HCT116 (cell line): ENCODE data around the gene RLF. TPM values are rescaled to one million over a fixed set of nuclear protein-coding genes. Genes with fewer than 3 reads are reported as not detected.

Experiments used
- ATAC-seq: fragments of 200-7000 bp; cut with Tn5 transposase; 2 replicates; pipeline ENCODE4 v1.9.1; 2020; ENCODE audit warnings: mild to moderate bottlenecking, moderate library complexity
- BruUV-seq: library from RNA; stranded (reverse); fragments of 400-500 nt; replicated peaks from 2 replicates; lab custom pipeline; 2021; lab: Mats Ljungman, UMichigan
- CTCF ChIA-PET: fragments of 300-600 bp; sonication (Branson Sonifier 250); formaldehyde crosslinking; loops from one replicate; lab custom pipeline; 2021; ENCODE audit warnings: antibody characterized with exemption; lab: Charles Lee
- POLR2A ChIA-PET: fragments of 300-600, 350-600 bp; sonication (Branson Sonifier 250); formaldehyde crosslinking; loops from one replicate; lab custom pipeline; 2021; ENCODE audit warnings: antibody characterized with exemption; lab: Charles Lee
- RAD21 ChIA-PET, 2 experiments: fragments of 300-600 bp; sonication (Branson Sonifier 250); formaldehyde crosslinking; loops; one replicate each; lab custom pipeline; 2023; ENCODE audit warnings: low total read pairs in 2 of 2; ENCODE audit not compliant: uncharacterized antibody in 2 of 2, unreplicated experiment in 2 of 2, low non-redundant PET in 1 of 2; lab: Charles Lee
- DNase-seq: peaks from one replicate; pipeline ENCODE4 v3.0.0-alpha.2; 2010; ENCODE audit warnings: low read depth, low spot score
- H2AFZ ChIP-seq: fragments of 200-600 bp; shearing (Covaris generic), sonication (generic); 2 replicates; pipeline ENCODE4 v1.6.1; 2017; ENCODE audit warnings: low read depth, mixed run types, mixed read lengths, antibody characterized with exemption, low read length; ENCODE audit not compliant: poor library complexity, severe bottlenecking
- H3K27ac ChIP-seq: 2 replicates; pipeline ENCODE4 v1.5.1; 2012; ENCODE audit warnings: low read depth, low read length
- H3K27me3 ChIP-seq: fragments of 200-600 bp; sonication (generic); 2 replicates; pipeline ENCODE4 v1.6.1; 2016; ENCODE audit warnings: mixed run types, low read length, mixed read lengths; ENCODE audit not compliant: insufficient read depth
- H3K36me3 ChIP-seq, 2 experiments: fragments of 200-500 bp in 1 of 2; fragments of 200-600 bp in 1 of 2; sonication (Bioruptor generic) in 1 of 2; sonication (generic) in 1 of 2; 2 replicates each; pipeline versions ENCODE4 v1.5.1 to v1.6.1; 2014 to 2016; ENCODE audit warnings: low read length in 2 of 2, inconsistent platforms in 1 of 2, mixed read lengths in 1 of 2, mixed run types in 1 of 2; ENCODE audit not compliant: insufficient read depth in 2 of 2, control insufficient read depth in 1 of 2
- H3K4me1 ChIP-seq, 2 experiments: fragments of 200-600 bp in 1 of 2; sonication (generic) in 1 of 2; 2 replicates each; pipeline versions ENCODE4 v1.5.1 to v1.6.1; 2012 to 2017; ENCODE audit warnings: low read length in 2 of 2, inconsistent platforms in 1 of 2, mild to moderate bottlenecking in 1 of 2, mixed read lengths in 1 of 2, mixed run types in 1 of 2, moderate library complexity in 1 of 2; ENCODE audit not compliant: insufficient read depth in 2 of 2, control insufficient read depth in 1 of 2
- H3K4me2 ChIP-seq: fragments of 200-600 bp; sonication (generic); 2 replicates; pipeline ENCODE4 v1.6.1; 2017; ENCODE audit warnings: mixed run types, low read length, mixed read lengths
- H3K4me3 ChIP-seq, 2 experiments: fragments of 200-600 bp in 1 of 2; sonication (generic) in 1 of 2; replicated peaks in 1 of 2; 2 replicates each; pipeline ENCODE4 v1.5.1; 2011 to 2016; ENCODE audit warnings: low read length in 2 of 2, control low read depth in 1 of 2, low read depth in 1 of 2, mild to moderate bottlenecking in 1 of 2, mixed read lengths in 1 of 2, mixed run types in 1 of 2
- H3K79me2 ChIP-seq: fragments of 200-600 bp; sonication (generic); 2 replicates; pipeline ENCODE4 v1.6.1; 2017; ENCODE audit warnings: mild to moderate bottlenecking, mixed run types, low read length, moderate library complexity, mixed read lengths; ENCODE audit not compliant: insufficient read depth
- H3K9ac ChIP-seq: fragments of 200-600 bp; sonication (generic); 2 replicates; pipeline ENCODE4 v1.6.1; 2016; ENCODE audit warnings: low read length, mixed read lengths
- H3K9me2 ChIP-seq: fragments of 200-600 bp; sonication (generic), shearing (Covaris generic); 2 replicates; pipeline ENCODE4 v1.6.1; 2017; ENCODE audit warnings: mixed run types, mild to moderate bottlenecking, moderate library complexity; ENCODE audit not compliant: insufficient read depth
- H3K9me3 ChIP-seq, 2 experiments: fragments of 200-500 bp in 1 of 2; fragments of 200-600 bp in 1 of 2; sonication (Bioruptor generic) in 1 of 2; sonication (generic) in 1 of 2; 2 replicates each; pipeline ENCODE4 v1.6.1; 2014 to 2017; ENCODE audit warnings: low read length in 2 of 2, mixed read lengths in 2 of 2, inconsistent platforms in 1 of 2, low read depth in 1 of 2, mild to moderate bottlenecking in 1 of 2, mixed run types in 1 of 2, moderate library complexity in 1 of 2; ENCODE audit not compliant: control insufficient read depth in 1 of 2, insufficient read depth in 1 of 2
- H4K20me1 ChIP-seq: fragments of 200-600 bp; sonication (generic), shearing (Covaris generic); 2 replicates; pipeline ENCODE4 v1.6.1; 2017; ENCODE audit warnings: mixed run types, mild to moderate bottlenecking, moderate library complexity; ENCODE audit not compliant: insufficient read depth
- CEBPB ChIP-seq: IDR thresholded peaks from 2 replicates; pipeline ENCODE4 v1.6.1; 2012; ENCODE audit warnings: low read depth
- EGR1 ChIP-seq: IDR thresholded peaks from 2 replicates; pipeline ENCODE4 v1.6.1; 2012; ENCODE audit warnings: low read depth
- ELF1 ChIP-seq: IDR thresholded peaks from 2 replicates; pipeline ENCODE4 v1.6.1; 2012; ENCODE audit warnings: low read depth, borderline replicate concordance
- EZH2 ChIP-seq: fragments of 200-600 bp; sonication (generic); IDR thresholded peaks from 2 replicates; pipeline ENCODE4 v1.6.1; 2017; ENCODE audit warnings: antibody characterized with exemption, mixed run types
- EZH2phosphoT487 ChIP-seq: fragments of 200-600 bp; IDR thresholded peaks from 2 replicates; pipeline ENCODE4 v1.6.1; 2018; ENCODE audit warnings: antibody characterized with exemption, borderline replicate concordance
- JUND ChIP-seq: IDR thresholded peaks from 2 replicates; pipeline ENCODE4 v1.6.1; 2012
- RAD21 ChIP-seq: IDR thresholded peaks from 2 replicates; pipeline ENCODE4 v1.6.1; 2012; ENCODE audit warnings: low read depth, mild to moderate bottlenecking
- SIN3A ChIP-seq: IDR thresholded peaks from 2 replicates; pipeline ENCODE4 v1.6.1; 2012; ENCODE audit warnings: low read depth
- SRF ChIP-seq: IDR thresholded peaks from 2 replicates; pipeline ENCODE4 v1.6.1; 2012; ENCODE audit warnings: low read depth
- TCF7L2 ChIP-seq: IDR thresholded peaks from 2 replicates; pipeline ENCODE4 v1.7.0; 2011; ENCODE audit warnings: borderline replicate concordance, inconsistent platforms; ENCODE audit not compliant: insufficient read depth, insufficient read length; ENCODE audit errors: extremely low read depth
- ZFX ChIP-seq: fragments of 450-650 bp; IDR thresholded peaks from 2 replicates; pipeline ENCODE4 v1.6.1; 2017
- ZNF274 ChIP-seq: fragments of 200-500 bp; sonication (Bioruptor generic); IDR thresholded peaks from 2 replicates; pipeline ENCODE4 v1.6.1; 2014; ENCODE audit warnings: mild to moderate bottlenecking, low read depth, low read length, inconsistent platforms
- intact Hi-C: fragments of 100-400 bp; cut with micrococcal nuclease; formaldehyde crosslinking; loops from 2 replicates; pipeline ENCODE4 v1.10.0; 2022
- total RNA-seq: library from RNA; stranded (reverse); gene quantifications from one replicate; pipeline ENCODE4 v1.2.1, GENCODE V29; 2021; ENCODE audit not compliant: unreplicated experiment
- TF ChIP-seq, protein P1 (sequence below): IDR thresholded peaks from 2 replicates; pipeline ENCODE4 v1.6.1; 2011; ENCODE audit warnings: mild to moderate bottlenecking, low read length, moderate library complexity; ENCODE audit not compliant: insufficient replicate concordance; ENCODE audit errors: extremely low read depth
- TF ChIP-seq, protein P2 (sequence below): IDR thresholded peaks from 2 replicates; pipeline ENCODE4 v1.6.1; 2012; ENCODE audit warnings: low read depth
- TF ChIP-seq, protein P3 (sequence below), 3 experiments: fragments of 200-600 bp in 1 of 3; sonication (generic) in 1 of 3; IDR thresholded peaks in 2 of 3; conservative IDR thresholded peaks in 1 of 3; 2 replicates each; pipeline ENCODE4 v1.5.1; 2012 to 2017; ENCODE audit warnings: low read depth in 2 of 3, low read length in 2 of 3, antibody characterized with exemption in 1 of 3, borderline replicate concordance in 1 of 3, control low read depth in 1 of 3, mild to moderate bottlenecking in 1 of 3, mixed read lengths in 1 of 3, mixed run types in 1 of 3, moderate library complexity in 1 of 3; ENCODE audit not compliant: insufficient read depth in 1 of 3
- TF ChIP-seq, protein P4 (sequence below): IDR thresholded peaks from 2 replicates; pipeline ENCODE4 v1.6.1; 2012
- TF ChIP-seq, protein P5 (sequence below): IDR thresholded peaks from 2 replicates; pipeline ENCODE4 v1.6.1; 2012

RLF gene
- total RNA-seq, 1 experiment from 2014 or later = 20.5 TPM

DNA sequence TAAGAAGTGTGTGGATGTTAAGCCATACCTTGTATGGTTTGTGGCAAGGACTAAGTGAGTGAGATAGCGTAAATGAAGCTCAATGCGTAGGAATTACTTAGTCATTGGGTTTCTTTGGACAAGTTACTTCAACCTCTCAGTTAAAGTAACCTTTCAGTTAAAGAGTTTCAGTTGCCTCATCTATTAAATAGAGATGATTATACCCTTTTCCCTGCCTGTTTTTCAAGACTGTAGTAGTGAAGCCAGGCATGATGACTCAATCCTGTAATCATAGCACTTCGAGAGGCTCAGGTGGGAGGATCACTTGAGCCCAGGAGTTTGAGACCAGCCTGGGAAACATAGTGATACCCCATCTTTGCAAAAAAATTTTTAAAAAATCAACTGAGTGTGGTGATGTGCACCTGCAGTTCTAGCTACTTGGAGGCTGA lies 103.2 kb downstream of the RLF start:
- ChIA-PET CTCF (no interaction called here), POLR2A (no interaction called here), RAD21 (no interaction called here)
- H3K9ac ChIP-seq = no peak overlapping the region
- H3K27me3 ChIP-seq = no peaks in the 10 kb centered on the region
- H3K27ac ChIP-seq = no peak overlapping the region
- BruUV-seq = no TSS peak
- DNase-seq = no peak
- TF ChIP-seq RAD21 = no peak
- TF ChIP-seq ELF1 = no peak
- TF ChIP-seq, protein P1, sequence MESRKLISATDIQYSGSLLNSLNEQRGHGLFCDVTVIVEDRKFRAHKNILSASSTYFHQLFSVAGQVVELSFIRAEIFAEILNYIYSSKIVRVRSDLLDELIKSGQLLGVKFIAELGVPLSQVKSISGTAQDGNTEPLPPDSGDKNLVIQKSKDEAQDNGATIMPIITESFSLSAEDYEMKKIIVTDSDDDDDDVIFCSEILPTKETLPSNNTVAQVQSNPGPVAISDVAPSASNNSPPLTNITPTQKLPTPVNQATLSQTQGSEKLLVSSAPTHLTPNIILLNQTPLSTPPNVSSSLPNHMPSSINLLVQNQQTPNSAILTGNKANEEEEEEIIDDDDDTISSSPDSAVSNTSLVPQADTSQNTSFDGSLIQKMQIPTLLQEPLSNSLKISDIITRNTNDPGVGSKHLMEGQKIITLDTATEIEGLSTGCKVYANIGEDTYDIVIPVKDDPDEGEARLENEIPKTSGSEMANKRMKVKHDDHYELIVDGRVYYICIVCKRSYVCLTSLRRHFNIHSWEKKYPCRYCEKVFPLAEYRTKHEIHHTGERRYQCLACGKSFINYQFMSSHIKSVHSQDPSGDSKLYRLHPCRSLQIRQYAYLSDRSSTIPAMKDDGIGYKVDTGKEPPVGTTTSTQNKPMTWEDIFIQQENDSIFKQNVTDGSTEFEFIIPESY = no peak
- TF ChIP-seq, protein P2, sequence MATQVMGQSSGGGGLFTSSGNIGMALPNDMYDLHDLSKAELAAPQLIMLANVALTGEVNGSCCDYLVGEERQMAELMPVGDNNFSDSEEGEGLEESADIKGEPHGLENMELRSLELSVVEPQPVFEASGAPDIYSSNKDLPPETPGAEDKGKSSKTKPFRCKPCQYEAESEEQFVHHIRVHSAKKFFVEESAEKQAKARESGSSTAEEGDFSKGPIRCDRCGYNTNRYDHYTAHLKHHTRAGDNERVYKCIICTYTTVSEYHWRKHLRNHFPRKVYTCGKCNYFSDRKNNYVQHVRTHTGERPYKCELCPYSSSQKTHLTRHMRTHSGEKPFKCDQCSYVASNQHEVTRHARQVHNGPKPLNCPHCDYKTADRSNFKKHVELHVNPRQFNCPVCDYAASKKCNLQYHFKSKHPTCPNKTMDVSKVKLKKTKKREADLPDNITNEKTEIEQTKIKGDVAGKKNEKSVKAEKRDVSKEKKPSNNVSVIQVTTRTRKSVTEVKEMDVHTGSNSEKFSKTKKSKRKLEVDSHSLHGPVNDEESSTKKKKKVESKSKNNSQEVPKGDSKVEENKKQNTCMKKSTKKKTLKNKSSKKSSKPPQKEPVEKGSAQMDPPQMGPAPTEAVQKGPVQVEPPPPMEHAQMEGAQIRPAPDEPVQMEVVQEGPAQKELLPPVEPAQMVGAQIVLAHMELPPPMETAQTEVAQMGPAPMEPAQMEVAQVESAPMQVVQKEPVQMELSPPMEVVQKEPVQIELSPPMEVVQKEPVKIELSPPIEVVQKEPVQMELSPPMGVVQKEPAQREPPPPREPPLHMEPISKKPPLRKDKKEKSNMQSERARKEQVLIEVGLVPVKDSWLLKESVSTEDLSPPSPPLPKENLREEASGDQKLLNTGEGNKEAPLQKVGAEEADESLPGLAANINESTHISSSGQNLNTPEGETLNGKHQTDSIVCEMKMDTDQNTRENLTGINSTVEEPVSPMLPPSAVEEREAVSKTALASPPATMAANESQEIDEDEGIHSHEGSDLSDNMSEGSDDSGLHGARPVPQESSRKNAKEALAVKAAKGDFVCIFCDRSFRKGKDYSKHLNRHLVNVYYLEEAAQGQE = no peak
- no peak for TF ChIP-seq EGR1
- TF ChIP-seq SRF = no peak
- TF ChIP-seq CEBPB = no peak
- TF ChIP-seq SIN3A = no peak
- TF ChIP-seq, protein P3, sequence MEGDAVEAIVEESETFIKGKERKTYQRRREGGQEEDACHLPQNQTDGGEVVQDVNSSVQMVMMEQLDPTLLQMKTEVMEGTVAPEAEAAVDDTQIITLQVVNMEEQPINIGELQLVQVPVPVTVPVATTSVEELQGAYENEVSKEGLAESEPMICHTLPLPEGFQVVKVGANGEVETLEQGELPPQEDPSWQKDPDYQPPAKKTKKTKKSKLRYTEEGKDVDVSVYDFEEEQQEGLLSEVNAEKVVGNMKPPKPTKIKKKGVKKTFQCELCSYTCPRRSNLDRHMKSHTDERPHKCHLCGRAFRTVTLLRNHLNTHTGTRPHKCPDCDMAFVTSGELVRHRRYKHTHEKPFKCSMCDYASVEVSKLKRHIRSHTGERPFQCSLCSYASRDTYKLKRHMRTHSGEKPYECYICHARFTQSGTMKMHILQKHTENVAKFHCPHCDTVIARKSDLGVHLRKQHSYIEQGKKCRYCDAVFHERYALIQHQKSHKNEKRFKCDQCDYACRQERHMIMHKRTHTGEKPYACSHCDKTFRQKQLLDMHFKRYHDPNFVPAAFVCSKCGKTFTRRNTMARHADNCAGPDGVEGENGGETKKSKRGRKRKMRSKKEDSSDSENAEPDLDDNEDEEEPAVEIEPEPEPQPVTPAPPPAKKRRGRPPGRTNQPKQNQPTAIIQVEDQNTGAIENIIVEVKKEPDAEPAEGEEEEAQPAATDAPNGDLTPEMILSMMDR (IDR thresholded peaks at IDR 0.05 in 2 of 3, conservative IDR thresholded peaks at IDR 0.05 in 1 of 3; ENCODE audit: borderline replicate concordance in 1 of 3, insufficient read depth in 1 of 3, low read depth in 2 of 3, low read length in 2 of 3) = no peak
- TF ChIP-seq ZFX = no peak
- TF ChIP-seq EZH2 = no peak
- TF ChIP-seq, protein P4, sequence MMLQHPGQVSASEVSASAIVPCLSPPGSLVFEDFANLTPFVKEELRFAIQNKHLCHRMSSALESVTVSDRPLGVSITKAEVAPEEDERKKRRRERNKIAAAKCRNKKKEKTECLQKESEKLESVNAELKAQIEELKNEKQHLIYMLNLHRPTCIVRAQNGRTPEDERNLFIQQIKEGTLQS = no peak
- no peak for TF ChIP-seq EZH2phosphoT487
- no peak for TF ChIP-seq ZNF274
- no peak for TF ChIP-seq JUND
- no peak for TF ChIP-seq TCF7L2
- TF ChIP-seq, protein P5, sequence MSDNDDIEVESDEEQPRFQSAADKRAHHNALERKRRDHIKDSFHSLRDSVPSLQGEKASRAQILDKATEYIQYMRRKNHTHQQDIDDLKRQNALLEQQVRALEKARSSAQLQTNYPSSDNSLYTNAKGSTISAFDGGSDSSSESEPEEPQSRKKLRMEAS = no peak
- no peaks in the 10 kb centered on the region for H3K4me1 ChIP-seq
- no peak overlapping the region for H3K4me3 ChIP-seq
- H3K36me3 ChIP-seq = peaks cover 34 to 37% of the 10 kb centered on the region in 2 experiments; a peak in 3 of 4 replicates
- H3K4me2 ChIP-seq = no peak overlapping the region
- H3K9me2 ChIP-seq = no peaks in the 10 kb centered on the region
- H4K20me1 ChIP-seq = no peaks in the 10 kb centered on the region
- no peak overlapping the region for H2AFZ ChIP-seq
- intact Hi-C loops = no loop called here
- ATAC-seq = no peak
- H3K9me3 ChIP-seq = no peaks in the 10 kb centered on the region
- peaks cover 72% of the 10 kb centered on the region for H3K79me2 ChIP-seq
